AG20443 (cell line): ENCODE data around the gene NMNAT2.
"Not testable (repeated sequence)": the region's sequence is repeated elsewhere in the genome, so short reads cannot be mapped to it uniquely, and the experiment has no call there.

Source experiments
- DNase-seq: peaks from one replicate; pipeline ENCODE4 v3.0.0; 2012; ENCODE audit warnings: low spot score, mixed read lengths

The NMNAT2 gene

GRCh38 chr1:183287191-183287675 is 130.9 kb downstream of the NMNAT2 start:
- DNase-seq, result no peak

GRCh38 chr1:183285746-183286145 is 132.4 kb downstream of the NMNAT2 start:
- DNase-seq, result no peak

- DNase-seq, result no peak
Measured at GRCh38 chr1:183285256-183285655, 132.9 kb downstream of the NMNAT2 start.

GRCh38 chr1:183284086-183284485 is 134.1 kb downstream of the NMNAT2 start:
- DNase-seq, result no peak

- DNase-seq, result no peak
Measured at GRCh38 chr1:183283286-183283685, 134.9 kb downstream of the NMNAT2 start.

GRCh38 chr1:183282101-183282855 is 135.9 kb downstream of the NMNAT2 start:
- no peak for DNase-seq

- DNase-seq, result peak; percentile 88
Measured at GRCh38 chr1:183281553-183282091, 136.6 kb downstream of the NMNAT2 start.

GRCh38 chr1:183281039-183281438 is 137.1 kb downstream of the NMNAT2 start:
- DNase-seq, result peak; percentile 58

- peak; percentile 82 for DNase-seq
Measured at GRCh38 chr1:183279835-183280234, 138.3 kb downstream of the NMNAT2 start.

GRCh38 chr1:183278739-183279591 is 139.2 kb downstream of the NMNAT2 start:
- peak; percentile 55 for DNase-seq

- no peak for DNase-seq
Measured at GRCh38 chr1:183277821-183278738, 140.1 kb downstream of the NMNAT2 start.

- no peak for DNase-seq
Measured at GRCh38 chr1:183276386-183277080, 141.6 kb downstream of the NMNAT2 start.

- no peak for DNase-seq
Measured at GRCh38 chr1:183275322-183275721, 142.9 kb downstream of the NMNAT2 start.

GRCh38 chr1:183274836-183275235 is 143.3 kb downstream of the NMNAT2 start:
- DNase-seq, result no peak

GRCh38 chr1:183273984-183274383 is 144.2 kb downstream of the NMNAT2 start:
- DNase-seq, result not testable (repeated sequence)

GRCh38 chr1:183273300-183273699 is 144.9 kb downstream of the NMNAT2 start:
- DNase-seq, result peak; percentile 47

- peak; percentile 88 for DNase-seq
Measured at GRCh38 chr1:183272390-183272848, 145.8 kb downstream of the NMNAT2 start.

- DNase-seq, result peak; percentile 86
Measured at GRCh38 chr1:183270541-183271141, 147.5 kb downstream of the NMNAT2 start.

- DNase-seq, result peak; percentile 89
Measured at GRCh38 chr1:183267646-183268431, 150.3 kb downstream of the NMNAT2 start.
